ENCODE results near the gene EIF2S1.
"Not testable (repeated sequence)": the region's sequence is repeated elsewhere in the genome, so short reads cannot be mapped to it uniquely, and the experiment has no call there.

EIF2S1 gene

DNA sequence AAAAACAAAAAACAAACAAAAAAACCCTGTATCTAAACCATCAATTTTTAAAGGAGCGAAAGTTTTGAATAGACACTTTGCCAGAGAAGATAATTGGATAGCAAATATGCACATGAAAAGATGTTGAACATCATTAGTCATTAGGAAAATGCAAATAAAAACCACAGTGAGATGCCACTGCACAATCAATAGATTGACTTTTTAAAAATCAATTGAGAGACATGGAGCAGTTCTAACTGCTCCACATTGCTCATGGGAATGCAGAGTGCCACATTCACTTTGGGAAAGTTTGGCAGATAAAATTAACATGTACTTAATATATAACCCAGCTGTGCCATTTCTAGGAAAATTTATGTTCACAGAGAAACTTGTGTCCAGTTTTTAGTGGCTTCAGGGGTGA, 12.7 kb downstream of the EIF2S1 start:
- DNase-seq = no peak

DNA sequence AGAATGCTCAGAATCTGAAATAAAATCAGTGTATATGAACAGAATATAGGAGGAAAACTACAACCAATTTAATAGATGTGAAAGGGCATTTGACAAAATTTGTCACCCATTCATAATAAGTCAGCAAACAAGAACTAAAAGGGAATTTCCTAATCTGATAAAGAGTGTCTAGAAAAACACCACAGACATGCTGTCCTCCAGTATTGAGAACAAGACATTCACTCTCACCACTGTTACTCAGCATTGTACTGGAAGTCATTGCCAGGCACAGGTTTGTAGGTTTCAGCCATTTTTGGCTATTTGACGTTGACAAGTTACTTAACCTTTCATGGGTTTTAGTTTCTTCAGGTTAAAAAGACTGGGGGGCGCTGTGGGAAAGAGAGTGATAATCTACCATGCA, 13.2 kb downstream of the EIF2S1 start:
- no peak for DNase-seq

- DNase-seq = peak; percentile 36
Observed at GRCh38 chr14:67377916-67378315, 17.8 kb downstream of the EIF2S1 start.

DNA sequence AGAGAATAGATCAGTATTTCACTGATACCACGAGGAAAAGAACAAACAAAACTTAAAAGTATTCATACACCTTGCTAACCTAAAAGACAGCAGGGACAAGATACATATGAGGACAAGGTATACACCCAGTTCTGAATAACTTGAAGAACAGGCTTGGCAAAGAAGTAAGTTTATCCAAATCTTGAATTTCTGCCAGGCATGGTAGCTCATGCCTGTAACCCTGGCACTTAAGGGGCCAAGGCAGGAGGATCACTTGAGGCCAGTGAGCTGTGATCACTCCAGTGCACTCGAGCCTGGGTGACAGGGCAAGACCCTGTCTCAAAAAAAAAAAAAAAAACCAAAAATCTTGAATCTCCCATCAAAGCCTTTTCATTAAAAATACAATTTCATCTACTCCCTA, 25.0 kb downstream of the EIF2S1 start:
- no peak for DNase-seq

DNA sequence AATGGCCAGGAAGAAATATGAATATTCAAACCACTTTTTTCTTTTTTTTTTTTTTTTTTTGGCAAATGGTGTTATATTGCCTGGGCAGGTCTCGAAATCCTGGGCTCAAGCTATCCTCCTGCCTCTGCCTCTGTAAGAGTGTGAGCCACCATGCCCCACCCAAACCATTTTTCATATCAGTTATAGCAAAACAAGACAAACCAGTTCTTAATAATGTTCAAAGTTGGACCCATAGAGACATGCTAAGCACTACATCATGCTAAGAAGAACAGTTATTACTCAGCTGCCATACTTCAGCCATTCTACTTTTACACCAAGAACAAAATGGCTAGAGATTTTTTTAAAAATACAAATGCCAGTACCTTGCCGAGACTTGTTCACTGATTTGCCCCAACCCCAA, 25.5 kb downstream of the EIF2S1 start:
- no peak for DNase-seq

- no peak for DNase-seq
Observed at GRCh38 chr14:67387195-67387594, 27.1 kb downstream of the EIF2S1 start.

DNA sequence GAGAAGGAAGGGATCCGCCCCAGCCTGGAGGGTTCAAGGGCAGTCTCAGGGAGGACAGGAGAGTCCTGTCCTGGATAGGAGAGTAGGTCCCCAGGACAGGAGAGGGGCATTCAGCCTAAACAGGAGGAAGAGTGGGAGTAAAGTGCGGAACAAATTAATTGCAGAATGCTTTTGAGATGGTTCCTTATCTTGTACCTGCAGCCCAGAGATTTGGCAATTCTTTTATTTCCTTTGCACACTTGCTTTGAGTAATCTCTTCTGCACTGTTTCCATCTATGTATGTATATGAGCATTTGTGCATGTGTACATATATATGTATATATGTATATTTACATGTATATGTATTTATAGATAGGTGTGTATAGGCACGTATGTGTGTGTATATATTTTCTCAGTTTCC, 29.1 kb downstream of the EIF2S1 start:
- no peak for DNase-seq

DNA sequence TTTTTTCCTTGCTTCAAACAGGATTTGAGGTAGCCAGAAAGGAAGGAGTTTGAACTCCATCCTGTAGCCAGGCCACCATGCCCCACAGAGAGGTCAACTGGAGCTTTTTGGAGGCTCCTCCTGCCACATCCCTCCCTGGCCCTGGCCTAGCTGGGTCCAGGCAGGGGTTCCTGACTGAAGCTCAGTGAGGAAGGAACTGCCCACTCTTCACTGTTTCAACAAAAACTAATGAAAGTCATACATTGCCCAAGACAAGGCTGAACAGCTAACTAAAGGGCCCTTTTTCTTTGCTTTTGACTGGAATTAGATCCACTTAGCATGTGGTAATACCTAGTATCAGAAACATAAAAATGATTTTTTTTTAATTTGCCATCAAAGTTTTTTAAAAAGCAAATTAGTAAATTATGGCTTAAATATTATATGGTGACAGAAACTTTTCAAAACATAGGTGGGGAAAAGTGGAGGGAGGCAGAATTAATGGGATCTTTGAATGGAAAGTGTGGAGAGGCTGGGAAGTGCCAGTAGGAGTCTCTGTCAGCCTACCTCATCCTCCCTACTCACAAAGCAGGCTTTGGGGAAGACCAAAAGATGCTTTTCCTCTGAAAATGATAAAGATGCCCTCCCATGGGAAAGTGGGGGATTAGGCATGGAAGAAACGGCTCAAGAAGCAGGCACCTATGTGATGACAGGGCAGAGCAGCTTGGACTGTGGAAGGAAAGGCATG, 29.8 kb downstream of the EIF2S1 start:
- DNase-seq = peak; percentile 26

GRCh38 chr14:67391268-67391667, 31.1 kb downstream of the EIF2S1 start:
- DNase-seq = no peak

GRCh38 chr14:67392123-67392522, 32.0 kb downstream of the EIF2S1 start:
- DNase-seq = no peak

- no peak for DNase-seq
Observed at GRCh38 chr14:67392800-67393199, 32.7 kb downstream of the EIF2S1 start.

GRCh38 chr14:67393689-67394088, 33.6 kb downstream of the EIF2S1 start:
- DNase-seq = no peak

DNA sequence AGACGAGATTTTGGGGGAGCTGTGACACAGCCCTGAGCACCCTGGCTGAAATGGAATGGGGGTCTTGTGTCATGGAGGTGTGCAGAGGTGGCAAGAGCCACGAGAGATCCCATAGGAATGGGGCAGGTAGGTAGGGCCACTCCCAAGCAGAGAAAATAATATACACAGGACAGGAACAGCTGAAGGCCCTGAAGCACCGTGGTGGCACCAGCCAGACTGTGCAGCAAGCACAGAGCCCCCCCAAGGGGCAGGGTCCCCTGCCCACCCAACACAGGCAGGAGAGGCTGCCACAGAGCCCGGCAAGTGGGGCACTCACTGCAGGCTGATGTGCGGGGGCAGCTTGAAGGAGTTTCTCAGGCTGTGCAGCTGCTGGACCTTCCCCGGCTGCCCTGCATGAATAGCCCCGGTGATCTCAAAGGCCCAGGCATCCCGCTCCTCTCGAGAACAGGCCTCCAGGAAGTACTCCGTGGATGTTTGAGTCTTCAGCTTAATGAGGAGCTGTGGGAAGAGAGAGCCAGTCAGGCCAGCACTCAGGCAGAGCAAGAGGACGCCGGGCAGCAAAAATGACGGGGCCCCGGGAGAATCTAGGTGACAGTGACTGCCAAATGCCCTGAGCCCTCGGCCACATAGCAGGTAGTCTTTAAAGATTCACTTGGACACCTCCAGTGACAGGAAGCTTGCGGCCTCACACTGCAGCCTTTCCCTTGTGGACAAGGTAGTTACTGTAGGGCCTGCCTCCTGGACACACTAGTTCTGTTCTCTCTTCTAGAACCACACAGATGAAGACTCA, 35.2 kb downstream of the EIF2S1 start:
- no peak for DNase-seq

DNA sequence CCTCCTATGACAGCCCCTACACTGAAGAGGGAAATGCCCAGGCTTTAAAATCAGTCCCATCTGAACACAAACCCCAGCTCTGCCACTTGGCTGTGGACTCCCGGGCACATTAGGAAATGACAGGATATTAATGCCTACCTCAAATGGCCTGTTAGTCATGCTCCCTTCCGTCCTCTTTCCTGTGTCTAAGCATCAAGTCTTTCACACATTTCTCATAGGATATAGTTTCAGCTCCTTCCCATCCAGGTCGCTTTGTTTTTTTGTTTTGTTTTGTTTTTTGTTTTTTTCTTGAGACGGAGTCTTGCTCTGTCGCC, 35.7 kb downstream of the EIF2S1 start:
- no peak for DNase-seq

- no peak for DNase-seq
Observed at GRCh38 chr14:67396381-67396970, 36.3 kb downstream of the EIF2S1 start.

DNA sequence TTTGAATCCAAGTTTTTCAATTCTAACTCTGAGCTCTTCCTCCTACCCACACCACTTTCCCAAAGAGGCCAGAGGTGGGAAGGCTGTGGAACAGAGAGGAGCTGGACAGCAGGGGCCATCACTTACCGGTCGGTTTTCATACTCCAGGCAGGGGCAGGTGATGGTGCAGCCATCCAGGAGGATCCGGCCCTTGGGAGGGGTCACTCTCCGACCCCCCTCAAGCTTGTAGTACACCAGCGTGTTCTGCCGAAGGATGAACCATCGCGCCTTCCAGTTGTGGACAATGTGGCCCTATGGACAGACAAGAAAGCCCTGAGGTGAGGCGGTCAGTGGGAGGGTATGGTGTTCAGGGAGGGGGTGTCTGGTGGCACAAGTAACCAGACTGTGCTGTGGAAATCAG, 37.4 kb downstream of the EIF2S1 start:
- DNase-seq = no peak

- no peak for DNase-seq
Observed at GRCh38 chr14:67400434-67400833, 40.3 kb downstream of the EIF2S1 start.

DNA sequence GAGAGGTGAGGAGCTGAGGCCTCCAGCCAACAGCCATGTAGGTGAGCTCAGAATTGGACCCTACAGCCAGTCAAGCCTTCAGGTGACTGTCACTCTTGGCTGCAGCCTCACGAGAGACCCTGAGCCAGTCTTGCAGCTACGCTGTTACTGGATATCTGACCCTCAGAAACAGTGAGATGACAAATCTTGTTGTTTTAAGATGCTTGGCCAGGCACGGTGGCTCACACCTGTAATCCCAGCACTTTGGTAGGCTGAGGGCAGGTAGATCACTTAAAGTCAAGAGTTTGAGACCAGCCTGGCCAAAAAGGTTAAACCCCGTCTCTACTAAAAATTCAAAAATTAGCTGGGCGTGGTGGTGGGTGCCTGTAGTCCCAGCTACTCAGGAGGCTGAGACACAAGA, 45.6 kb downstream of the EIF2S1 start:
- no peak for DNase-seq

GRCh38 chr14:67408122-67408801, 48.1 kb downstream of the EIF2S1 start:
- DNase-seq = not testable (repeated sequence)

GRCh38 chr14:67409461-67409860, 49.3 kb downstream of the EIF2S1 start:
- DNase-seq = no peak

- DNase-seq = no peak
Observed at GRCh38 chr14:67410313-67410712, 50.2 kb downstream of the EIF2S1 start.

- DNase-seq = no peak
Observed at GRCh38 chr14:67411370-67411769, 51.2 kb downstream of the EIF2S1 start.

GRCh38 chr14:67411820-67412421, 51.8 kb downstream of the EIF2S1 start, which contains the start of gene PLEK2:
PLEK2 (minus strand) TSS chr14:67412165; CDS start chr14:67412059, 106 bp downstream.
- DNase-seq = peak; percentile 46
